NCI-H510A treated with DMSO at 0.1 percent for 48 hours (cell line): ENCODE measurements around the gene BPTF.
"Not testable (repeated sequence)": the region's sequence is repeated elsewhere in the genome, so short reads cannot be mapped to it uniquely, and the experiment has no call there.

Source experiments
- DNase-seq: peaks from one replicate; lab custom pipeline; 2025; lab: John Stamatoyannopoulos, UW

The BPTF gene

GRCh38 chr17:68011199-68011665 is 185.9 kb downstream of the BPTF start:
- DNase-seq, result peak; percentile 67

GRCh38 chr17:68013385-68013784 is 188.1 kb downstream of the BPTF start:
- no peak for DNase-seq

- no peak for DNase-seq
These were observed 189.9 kb downstream of the BPTF start for GRCh38 chr17:68015081-68015723.

GRCh38 chr17:68016838-68017237 is 191.5 kb downstream of the BPTF start:
- DNase-seq, result no peak

- DNase-seq, result not testable (repeated sequence)
These were observed 193.2 kb downstream of the BPTF start for GRCh38 chr17:68018493-68018892.

GRCh38 chr17:68019336-68019674 is 194.0 kb downstream of the BPTF start:
- no peak for DNase-seq

GRCh38 chr17:68019675-68020408 is 194.5 kb downstream of the BPTF start:
- peak; percentile 95 for DNase-seq

- DNase-seq, result no peak
These were observed 195.1 kb downstream of the BPTF start for GRCh38 chr17:68020409-68020756.

GRCh38 chr17:68020791-68021190 is 195.5 kb downstream of the BPTF start:
- DNase-seq, result peak; percentile 52

GRCh38 chr17:68021963-68022362 is 196.7 kb downstream of the BPTF start:
- no peak for DNase-seq

- not testable (repeated sequence) for DNase-seq
These were observed 197.2 kb downstream of the BPTF start for GRCh38 chr17:68022547-68022946.

GRCh38 chr17:68029512-68030215 is 204.4 kb downstream of the BPTF start:
- peak; percentile 80 for DNase-seq
